H9 (cell line): ENCODE data around the gene BRPF1. TPM values are rescaled to one million over a fixed set of nuclear protein-coding genes. Genes with fewer than 3 reads are reported as not detected.
A peak's percentile ranks its signal among the peaks of the same experiment; 100 is the strongest.

ENCODE experiments used
- DNase-seq: peaks from one replicate; pipeline ENCODE4 v3.0.0-alpha.2; 2017
- H2AFZ ChIP-seq: one replicate; pipeline ENCODE4 v1.6.1; 2013; ENCODE audit warnings: mild to moderate bottlenecking, low read length, control low read depth, moderate library complexity
- H2AK5ac ChIP-seq: 2 replicates; pipeline ENCODE4 v1.6.1; 2013; ENCODE audit warnings: low read length, control low read depth, mixed read lengths; ENCODE audit not compliant: insufficient read length
- H2BK120ac ChIP-seq: one replicate; pipeline ENCODE4 v1.6.1; 2013; ENCODE audit warnings: low read depth, mild to moderate bottlenecking, low read length, control low read depth, inconsistent platforms; ENCODE audit not compliant: poor library complexity, severe bottlenecking
- H2BK12ac ChIP-seq: 2 replicates; pipeline ENCODE4 v1.6.1; 2013; ENCODE audit warnings: low read length, control low read depth, mixed read lengths, low read depth; ENCODE audit not compliant: insufficient read length
- H2BK15ac ChIP-seq: 2 replicates; pipeline ENCODE4 v1.6.1; 2013; ENCODE audit warnings: low read depth, low read length, control low read depth
- H2BK20ac ChIP-seq: one replicate; pipeline ENCODE4 v1.6.1; 2013; ENCODE audit warnings: low read depth, mild to moderate bottlenecking, low read length, control low read depth, inconsistent platforms; ENCODE audit not compliant: poor library complexity, severe bottlenecking
- H2BK5ac ChIP-seq: 2 replicates; pipeline ENCODE4 v1.6.1; 2013; ENCODE audit warnings: low read length, control low read depth, mixed read lengths; ENCODE audit not compliant: insufficient read length
- H3K14ac ChIP-seq: 2 replicates; pipeline ENCODE4 v1.6.1; 2013; ENCODE audit warnings: low read length, control low read depth; ENCODE audit not compliant: insufficient read depth
- H3K18ac ChIP-seq: 2 replicates; pipeline ENCODE4 v1.6.1; 2013; ENCODE audit warnings: low read depth, mild to moderate bottlenecking, mixed read lengths, low read length, control low read depth; ENCODE audit not compliant: insufficient read length
- H3K23ac ChIP-seq: 2 replicates; pipeline ENCODE4 v1.6.1; 2013; ENCODE audit warnings: low read length, control low read depth, mixed read lengths, low read depth; ENCODE audit not compliant: insufficient read length
- H3K23me2 ChIP-seq: 2 replicates; pipeline ENCODE4 v1.6.1; 2013; ENCODE audit warnings: low read depth, mild to moderate bottlenecking, mixed read lengths, low read length, control low read depth; ENCODE audit not compliant: insufficient read length, poor library complexity, severe bottlenecking
- H3K27ac ChIP-seq: 2 replicates; pipeline ENCODE4 v1.5.1; 2013; ENCODE audit warnings: low read length, control low read depth, mixed read lengths, low read depth; ENCODE audit not compliant: insufficient read length
- H3K27me3 ChIP-seq: 2 replicates; pipeline ENCODE4 v1.6.1; 2013; ENCODE audit warnings: low read length, control low read depth, inconsistent platforms; ENCODE audit not compliant: insufficient read depth
- H3K4ac ChIP-seq: 2 replicates; pipeline ENCODE4 v1.6.1; 2013; ENCODE audit warnings: low read depth, mild to moderate bottlenecking, control low read depth, inconsistent platforms, low read length, moderate library complexity
- H3K4me1 ChIP-seq: 2 replicates; pipeline ENCODE4 v1.6.1; 2013; ENCODE audit warnings: low read length, control low read depth, inconsistent platforms; ENCODE audit not compliant: insufficient read depth
- H3K4me2 ChIP-seq: 2 replicates; pipeline ENCODE4 v1.6.1; 2013; ENCODE audit warnings: low read length, control low read depth, mixed read lengths; ENCODE audit not compliant: insufficient read length, insufficient read depth
- H3K56ac ChIP-seq: 2 replicates; pipeline ENCODE4 v1.6.1; 2013; ENCODE audit warnings: low read depth, mild to moderate bottlenecking, mixed read lengths, low read length, control low read depth; ENCODE audit not compliant: insufficient read length
- H3K79me1 ChIP-seq: 2 replicates; pipeline ENCODE4 v1.6.1; 2013; ENCODE audit warnings: low read depth, mild to moderate bottlenecking, moderate library complexity, low read length, control low read depth, inconsistent platforms; ENCODE audit not compliant: insufficient read depth, poor library complexity, severe bottlenecking
- H3K79me2 ChIP-seq: 2 replicates; pipeline ENCODE4 v1.6.1; 2013; ENCODE audit warnings: low read length, control low read depth, inconsistent platforms; ENCODE audit not compliant: insufficient read depth
- H3K9ac ChIP-seq: 2 replicates; pipeline ENCODE4 v1.6.1; 2013; ENCODE audit warnings: low read length, control low read depth, mixed read lengths; ENCODE audit not compliant: insufficient read length; ENCODE audit errors: extremely low read depth
- H3K9me3 ChIP-seq: one replicate; pipeline ENCODE4 v1.6.1; 2013; ENCODE audit warnings: low read depth, low read length, inconsistent platforms; ENCODE audit not compliant: control insufficient read depth
- H3T11ph ChIP-seq: one replicate; pipeline ENCODE4 v1.6.1; 2013; ENCODE audit warnings: mild to moderate bottlenecking, low read length, control low read depth, inconsistent platforms
- H4K20me1 ChIP-seq: one replicate; pipeline ENCODE4 v1.6.1; 2013; ENCODE audit not compliant: control insufficient read depth, insufficient read length, insufficient read depth
- H4K5ac ChIP-seq: 2 replicates; pipeline ENCODE4 v1.6.1; 2013; ENCODE audit warnings: low read depth, mild to moderate bottlenecking, mixed read lengths, low read length, control low read depth; ENCODE audit not compliant: insufficient read length
- H4K8ac ChIP-seq: replicated peaks from 2 replicates; pipeline ENCODE4 v1.6.1; 2013; ENCODE audit warnings: low read length, control low read depth, mixed read lengths, low read depth; ENCODE audit not compliant: insufficient read length
- H4K91ac ChIP-seq: 2 replicates; pipeline ENCODE4 v1.6.1; 2013; ENCODE audit warnings: low read depth, mild to moderate bottlenecking, moderate library complexity, mixed read lengths, low read length, control low read depth; ENCODE audit not compliant: insufficient read length
- H3K27ac Mint-ChIP-seq, 3 experiments: 2 replicates in 2 of 3; 3 replicates in 1 of 3; pipeline ENCODE4 v1.8.0; 2020 to 2021; ENCODE audit warnings: mixed read lengths in 3 of 3, mild to moderate bottlenecking in 1 of 3, moderate library complexity in 1 of 3
- H3K27me3 Mint-ChIP-seq: 2 replicates; pipeline ENCODE4 v1.8.0; 2021; ENCODE audit warnings: low read depth, mild to moderate bottlenecking, moderate library complexity, mixed read lengths
- H3K36me3 Mint-ChIP-seq, 3 experiments: 2 replicates in 2 of 3; 3 replicates in 1 of 3; pipeline ENCODE4 v1.8.0; 2020 to 2021; ENCODE audit warnings: low read depth in 3 of 3, mixed read lengths in 3 of 3; ENCODE audit not compliant: insufficient read depth in 1 of 3
- H3K4me1 Mint-ChIP-seq, 2 experiments: 2 replicates each; pipeline ENCODE4 v1.8.0; 2020; ENCODE audit warnings: mixed read lengths in 2 of 2
- H3K4me3 Mint-ChIP-seq, 2 experiments: 2 replicates in 1 of 2; 3 replicates in 1 of 2; pipeline ENCODE4 v1.8.0; 2020 to 2021; ENCODE audit warnings: mild to moderate bottlenecking in 2 of 2, mixed read lengths in 2 of 2, moderate library complexity in 1 of 2
- H3K9me3 Mint-ChIP-seq, 2 experiments: 2 replicates in 1 of 2; 3 replicates in 1 of 2; pipeline ENCODE4 v1.8.0; 2020; ENCODE audit warnings: mild to moderate bottlenecking in 2 of 2, mixed read lengths in 2 of 2, moderate library complexity in 1 of 2
- CTCF ChIP-seq: fragments of 200-600 bp; sonication (generic); conservative IDR thresholded peaks from 3 replicates; pipeline ENCODE4 v1.8.0; 2021; ENCODE audit warnings: antibody characterized with exemption, mild to moderate bottlenecking
- WGBS: extraction: QIAGEN DNeasy Blood & Tissue Kit; methylation state at CpG from one replicate; pipeline ENCODE4 v1.1.7; 2013; ENCODE audit warnings: missing lambda C conversion rate, low lambda C conversion rate, mixed read lengths; ENCODE audit not compliant: insufficient read length; ENCODE audit errors: extremely low coverage; 5-methylcytosine and 5-hydroxymethylcytosine counted together
- total RNA-seq: library from RNA; stranded (reverse); gene quantifications from 2 replicates; pipeline ENCODE4 v1.2.1, GENCODE V29; 2021

BRPF1 gene
- total RNA-seq, 1 experiment from 2014 or later: 38.6 TPM

GRCh38 chr3:9715136-9715535 lies 16.4 kb upstream of the BRPF1 start:
- H3K36me3 Mint-ChIP-seq: no peaks in the 10 kb centered on the region
- Histone ChIP-seq H2AFZ (no peak overlapping the region), H3K18ac (no peak overlapping the region), H4K91ac (no peak overlapping the region), H3K9ac (no peak overlapping the region), H3K23ac (no peak overlapping the region), H4K20me1 (no peaks in the 10 kb centered on the region), H3K27me3 (no peaks in the 10 kb centered on the region), H3K4me1 (no peaks in the 10 kb centered on the region; the same call in 1 of the 2 replicates), H4K5ac (no peak overlapping the region), H3K4ac (no peak overlapping the region), H3K14ac (no peak overlapping the region), H3T11ph (no peak overlapping the region), H3K27ac (no peak overlapping the region), H3K79me1 (no peaks in the 10 kb centered on the region), H2AK5ac (no peak overlapping the region), H2BK20ac (no peak overlapping the region), H4K8ac (no peak overlapping the region), H2BK15ac (no peak overlapping the region), H3K4me2 (no peak overlapping the region), H3K79me2 (no peaks in the 10 kb centered on the region), H3K23me2 (no peaks in the 10 kb centered on the region), H3K56ac (no peak overlapping the region), H2BK120ac (no peak overlapping the region), H2BK5ac (no peak overlapping the region), H3K9me3 (no peaks in the 10 kb centered on the region), H2BK12ac (no peak overlapping the region)
- peak; percentile 73 for DNase-seq
- no CpG with 5 or more reads among the region's 4 CpGs for WGBS
- H3K4me1 Mint-ChIP-seq: peaks cover 8 to 12% of the 10 kb centered on the region in 2 experiments
- H3K27ac Mint-ChIP-seq: peak overlapping the region in 2 of 3 experiments; percentile 11 to 60; a peak in 2 of 7 replicates
- no peak overlapping the region for H3K4me3 Mint-ChIP-seq
- no peaks in the 10 kb centered on the region for H3K9me3 Mint-ChIP-seq
- TF ChIP-seq CTCF: no peak
- H3K27me3 Mint-ChIP-seq: peaks cover 10% of the 10 kb centered on the region
